ENCODE data around the gene ADAMTSL3. TPM values are rescaled to one million over a fixed set of nuclear protein-coding genes. Genes with fewer than 3 reads are reported as not detected.

Gene ADAMTSL3
- total RNA-seq, 2 donors from 2014 or later, result 12.2 to 21.2 TPM

GRCh38 chr15:83631534-83631933, 22.4 kb upstream of the ADAMTSL3 start:
- H3K4me3 ChIP-seq, result no peak overlapping the region
- H3K27me3 ChIP-seq, result no peaks in the 10 kb centered on the region
- DNase-seq (ENCODE audit: low spot score), result no peak
- H3K9me3 ChIP-seq, result no peaks in the 10 kb centered on the region
- no peaks in the 10 kb centered on the region for H3K4me1 ChIP-seq
- TF ChIP-seq CTCF (IDR thresholded peaks at IDR 0.05), result no peak
- H3K36me3 ChIP-seq, result no peaks in the 10 kb centered on the region
- H3K27ac ChIP-seq, result no peak overlapping the region

- Histone ChIP-seq H3K4me3 (no peak overlapping the region), H3K4me1 (no peaks in the 10 kb centered on the region), H3K27ac (no peak overlapping the region), H3K36me3 (no peaks in the 10 kb centered on the region), H3K9me3 (peaks cover 0 to 19% of the 10 kb centered on the region in 2 donors), H3K27me3 (no peaks in the 10 kb centered on the region)
- no peak for DNase-seq (ENCODE audit: low spot score)
- TF ChIP-seq CTCF (IDR thresholded peaks at IDR 0.05), result no peak
Measured at GRCh38 chr15:83643201-83643600, 10.7 kb upstream of the ADAMTSL3 start.

- Histone ChIP-seq H3K27ac (no peak overlapping the region), H3K4me3 (no peak overlapping the region), H3K9me3 (peaks cover 0 to 16% of the 10 kb centered on the region in 2 donors), H3K4me1 (no peaks in the 10 kb centered on the region), H3K27me3 (no peaks in the 10 kb centered on the region), H3K36me3 (no peaks in the 10 kb centered on the region)
- no peak for DNase-seq (ENCODE audit: low spot score)
- no peak for TF ChIP-seq CTCF (IDR thresholded peaks at IDR 0.05)
Measured at GRCh38 chr15:83644439-83644838, 9.5 kb upstream of the ADAMTSL3 start.

- Histone ChIP-seq H3K4me3 (no peak overlapping the region), H3K4me1 (peaks cover 0 to 31% of the 10 kb centered on the region in 2 donors), H3K9me3 (no peaks in the 10 kb centered on the region), H3K27ac (no peak overlapping the region), H3K36me3 (no peaks in the 10 kb centered on the region), H3K27me3 (no peaks in the 10 kb centered on the region)
- DNase-seq (ENCODE audit: low spot score), result no peak
- no peak for TF ChIP-seq CTCF (IDR thresholded peaks at IDR 0.05)
Measured at GRCh38 chr15:83650831-83651230, 3.1 kb upstream of the ADAMTSL3 start.

- TF ChIP-seq CTCF (IDR thresholded peaks at IDR 0.05), result no peak
- no peaks in the 10 kb centered on the region for H3K27me3 ChIP-seq
- no peak for DNase-seq (ENCODE audit: low spot score)
- H3K27ac ChIP-seq, result no peak overlapping the region
- no peak overlapping the region for H3K4me3 ChIP-seq
- H3K9me3 ChIP-seq, result no peaks in the 10 kb centered on the region
- peaks cover 0 to 34% of the 10 kb centered on the region in 2 donors for H3K4me1 ChIP-seq
- H3K36me3 ChIP-seq, result no peaks in the 10 kb centered on the region
Measured at GRCh38 chr15:83651541-83651940, 2.4 kb upstream of the ADAMTSL3 start.

GRCh38 chr15:83652626-83653204, 1.2 kb upstream of the ADAMTSL3 start:
- Histone ChIP-seq H3K4me1 (peaks cover 0 to 42% of the 10 kb centered on the region in 2 donors), H3K27me3 (no peaks in the 10 kb centered on the region), H3K4me3 (no peak overlapping the region), H3K27ac (peak overlapping the region; percentile 78 to 94), H3K9me3 (no peaks in the 10 kb centered on the region), H3K36me3 (no peaks in the 10 kb centered on the region)
- DNase-seq (ENCODE audit: low spot score), result no peak
- no peak for TF ChIP-seq CTCF (IDR thresholded peaks at IDR 0.05)

Data from right atrium auricular region (tissue), 2 donors.